HG03095 (cell line): Measurements from ENCODE around the gene NEO1.

Experiments used
- ATAC-seq: cut with Tn5 transposase; IDR thresholded peaks from one replicate; pipeline ENCODE4 v1.9.1; 2021; ENCODE audit warnings: moderate library complexity; ENCODE audit not compliant: unreplicated experiment

The NEO1 gene

GRCh38 chr15:73247331-73247730 lies 195.1 kb downstream of the NEO1 start:
- ATAC-seq: no peak

GRCh38 chr15:73249499-73249898 lies 197.2 kb downstream of the NEO1 start:
- ATAC-seq: no peak

DNA sequence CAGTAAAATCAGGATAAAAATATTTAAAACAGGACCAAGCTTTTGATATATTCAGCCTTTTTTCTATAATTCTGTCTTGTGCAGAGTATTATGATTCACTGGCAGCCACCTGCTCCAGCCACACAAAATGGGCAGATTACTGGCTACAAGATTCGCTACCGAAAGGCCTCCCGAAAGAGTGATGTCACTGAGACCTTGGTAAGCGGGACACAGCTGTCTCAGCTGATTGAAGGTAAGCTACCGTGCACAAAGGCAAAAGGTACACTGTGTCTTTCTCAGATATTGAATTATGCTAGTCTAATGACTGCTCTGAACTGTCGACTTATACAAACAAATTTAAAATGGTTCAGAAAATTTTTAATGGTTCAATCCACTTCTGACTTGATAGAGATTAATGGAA lies 202.3 kb downstream of the NEO1 start:
- no peak for ATAC-seq

GRCh38 chr15:73258271-73259108 lies 206.2 kb downstream of the NEO1 start:
- no peak for ATAC-seq

- ATAC-seq: no peak
Observed at GRCh38 chr15:73264881-73265280, 212.6 kb downstream of the NEO1 start.

GRCh38 chr15:73265536-73266153 lies 213.4 kb downstream of the NEO1 start:
- ATAC-seq: no peak

GRCh38 chr15:73268457-73268856 lies 216.2 kb downstream of the NEO1 start:
- ATAC-seq: no peak

DNA sequence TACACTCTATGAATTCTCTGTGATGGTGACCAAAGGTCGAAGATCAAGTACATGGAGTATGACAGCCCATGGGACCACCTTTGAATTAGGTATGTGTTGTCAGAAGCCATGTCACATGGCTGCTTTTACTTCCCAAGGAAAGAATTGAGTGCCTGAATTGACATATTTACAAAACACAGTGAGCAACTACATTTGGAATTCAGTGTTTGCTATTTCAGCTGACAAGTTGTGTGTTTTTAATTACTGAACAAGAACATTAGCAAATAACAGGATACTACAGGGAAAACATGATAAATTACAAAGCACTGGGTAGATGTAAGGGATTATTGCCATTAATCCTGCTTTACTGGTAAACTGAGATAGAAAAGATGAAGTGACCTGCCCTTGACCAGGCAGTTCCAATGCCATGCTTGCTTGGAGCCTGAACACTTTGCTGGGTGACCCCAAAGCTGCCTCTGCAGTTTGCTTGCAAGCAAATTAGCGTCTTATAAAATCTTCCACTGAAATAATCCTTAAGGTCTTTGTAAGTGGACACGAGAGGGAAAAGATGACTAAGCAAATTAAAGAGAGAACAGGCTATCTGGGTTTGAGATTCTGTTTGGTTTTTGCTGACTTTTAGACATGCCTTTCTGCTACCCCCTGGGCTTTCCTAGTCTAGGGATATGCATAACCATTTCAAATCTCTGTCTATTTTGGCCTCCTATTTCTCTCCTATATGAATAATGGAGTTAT lies 218.3 kb downstream of the NEO1 start:
- ATAC-seq: no peak

DNA sequence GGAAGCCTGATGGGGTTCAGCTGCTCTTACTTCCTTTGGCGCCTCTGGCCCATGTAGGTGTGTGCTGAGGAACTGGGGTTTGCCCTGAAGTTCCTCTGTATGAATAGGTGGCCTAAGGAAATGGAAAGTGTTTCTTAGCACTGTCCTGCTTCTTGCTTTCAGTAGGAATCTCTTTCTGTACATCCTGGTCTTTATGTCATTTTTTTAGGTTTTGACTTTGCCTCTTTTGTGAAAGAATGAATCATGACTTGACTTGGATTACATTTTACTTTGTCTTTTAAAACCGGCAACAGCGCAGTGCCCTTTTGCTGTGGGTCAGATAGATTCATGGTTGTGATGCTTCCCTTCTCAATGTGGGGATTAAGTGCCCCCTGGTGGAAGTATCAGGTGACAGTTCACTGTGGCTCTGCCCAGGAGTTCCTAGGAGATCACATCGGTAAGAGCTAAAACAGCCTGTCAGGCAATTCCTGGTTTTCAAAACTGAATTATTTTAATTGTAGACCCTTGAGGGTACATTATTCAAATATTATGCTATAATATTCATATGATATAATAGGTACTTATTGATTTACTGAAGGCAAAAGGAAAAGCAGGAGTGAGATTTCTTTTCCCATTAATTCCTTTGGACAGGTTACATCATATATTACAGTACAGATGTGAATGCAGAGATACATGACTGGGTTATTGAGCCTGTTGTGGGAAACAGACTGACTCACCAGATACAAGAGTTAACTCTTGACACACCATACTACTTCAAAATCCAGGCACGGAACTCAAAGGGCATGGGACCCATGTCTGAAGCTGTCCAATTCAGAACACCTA lies 221.1 kb downstream of the NEO1 start:
- ATAC-seq: no peak

- ATAC-seq: no peak
Observed at GRCh38 chr15:73275862-73276261, 223.6 kb downstream of the NEO1 start.

- ATAC-seq: no peak
Observed at GRCh38 chr15:73282567-73283365, 230.5 kb downstream of the NEO1 start.

GRCh38 chr15:73283366-73283962 lies 231.2 kb downstream of the NEO1 start:
- ATAC-seq: no peak

DNA sequence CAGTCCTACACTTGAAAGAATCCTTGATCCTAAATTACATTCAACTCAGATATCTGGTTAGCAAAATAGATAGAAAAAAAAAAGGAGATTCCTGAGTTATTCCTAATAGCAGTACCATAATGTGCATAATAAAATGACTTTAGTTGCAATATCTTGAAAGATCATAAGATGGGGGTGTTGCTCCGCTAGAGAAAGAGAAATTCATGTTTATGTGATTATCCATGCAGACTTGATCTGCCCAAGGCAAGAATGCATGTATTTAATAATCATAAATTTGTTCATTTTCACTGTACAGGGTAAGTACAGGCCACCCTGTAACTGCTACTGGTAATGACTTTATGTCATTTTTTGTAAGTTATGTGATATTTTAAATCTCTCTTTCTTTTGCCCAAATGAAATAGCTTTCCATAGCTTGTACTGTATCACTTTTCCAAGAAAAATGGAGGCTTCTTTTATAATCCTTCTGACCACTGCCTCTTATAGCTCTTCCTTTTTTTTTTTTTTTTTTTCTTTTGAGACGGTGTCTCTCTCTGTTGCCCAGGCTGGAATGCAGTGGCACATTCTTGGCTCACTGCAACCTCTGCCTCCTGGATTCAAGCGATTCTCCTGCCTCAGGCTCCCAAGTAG lies 231.9 kb downstream of the NEO1 start:
- no peak for ATAC-seq

DNA sequence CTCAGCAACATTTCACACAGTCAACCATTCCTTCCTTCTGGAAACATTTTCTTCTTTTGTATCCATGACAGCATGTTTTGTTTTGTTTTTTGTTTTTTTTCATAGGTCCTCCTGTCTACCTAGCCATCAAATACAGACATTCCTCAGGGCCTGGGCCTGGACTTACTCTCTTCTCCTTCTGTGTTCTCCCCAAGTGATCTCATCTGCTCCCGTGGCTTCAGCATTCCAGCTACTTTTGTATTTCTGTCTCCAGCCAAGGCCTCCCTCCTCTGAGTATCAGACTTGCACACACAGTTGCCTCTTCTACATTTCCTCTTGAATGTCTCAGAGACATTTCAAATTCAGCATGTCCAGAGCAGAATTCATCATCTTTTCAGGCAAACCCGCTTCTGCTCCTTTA lies 234.0 kb downstream of the NEO1 start:
- no peak for ATAC-seq

GRCh38 chr15:73287019-73287418 lies 234.8 kb downstream of the NEO1 start:
- no peak for ATAC-seq

DNA sequence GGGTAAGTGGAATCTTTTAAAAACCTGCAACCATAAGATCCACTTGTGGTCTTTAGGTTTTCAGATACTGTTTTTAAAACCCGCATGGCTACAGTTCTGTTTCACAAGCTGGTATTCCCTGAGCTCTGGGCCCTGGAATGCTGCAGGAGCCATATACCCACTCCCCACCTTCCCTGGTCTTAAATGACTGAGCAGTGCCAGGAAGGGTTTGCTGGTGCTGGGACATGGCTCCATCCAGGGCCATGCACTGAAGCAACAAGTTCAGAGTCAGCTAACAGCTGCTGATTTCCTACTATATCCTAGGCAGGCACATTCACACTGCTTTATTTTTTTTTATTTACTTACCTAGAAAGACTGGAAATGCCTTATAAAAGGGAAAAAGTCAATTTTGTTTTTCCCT lies 239.2 kb downstream of the NEO1 start:
- ATAC-seq: no peak

GRCh38 chr15:73293773-73294172 lies 241.5 kb downstream of the NEO1 start:
- ATAC-seq: no peak

GRCh38 chr15:73295630-73296286 lies 243.5 kb downstream of the NEO1 start:
- no peak for ATAC-seq
